Gastroesophageal sphincter (tissue), 4 donors: ENCODE measurements around the gene GJC1. TPM values are rescaled to one million over a fixed set of nuclear protein-coding genes. Genes with fewer than 3 reads are reported as not detected.
A peak's percentile ranks its signal among the peaks of the same experiment; 100 is the strongest.
"Not testable (repeated sequence)": the region's sequence is repeated elsewhere in the genome, so short reads cannot be mapped to it uniquely, and the experiment has no call there.

Source experiments
- ATAC-seq: fragments of 150-250 bp; one replicate; pipeline ENCODE4 v1.9.1; 2016; ENCODE audit warnings: mild to moderate bottlenecking, moderate library complexity
- H3K27ac ChIP-seq, 4 donors: fragments of 200-600 bp; sonication (generic) in 3 of 4; 1 replicate in 3 of 4; 2 replicates in 1 of 4; pipeline ENCODE4 v1.5.1; 2016 to 2019
- H3K27me3 ChIP-seq: fragments of 200-600 bp; sonication (generic); one replicate; pipeline ENCODE4 v1.5.1; 2019
- H3K36me3 ChIP-seq, 2 donors: fragments of 200-600 bp; sonication (generic); one replicate each; pipeline ENCODE4 v1.5.1; 2019; ENCODE audit warnings: control low read depth in 1 of 2
- H3K4me1 ChIP-seq, 3 donors: fragments of 200-600 bp; sonication (generic); 1 replicate in 2 of 3; 2 replicates in 1 of 3; pipeline ENCODE4 v1.5.1; 2016 to 2019; ENCODE audit warnings: control low read depth in 2 of 3
- H3K4me3 ChIP-seq, 2 donors: fragments of 200-600 bp; sonication (generic); one replicate each; pipeline ENCODE4 v1.5.1; 2019; ENCODE audit warnings: mild to moderate bottlenecking in 1 of 2, moderate library complexity in 1 of 2
- H3K9me3 ChIP-seq, 3 donors: fragments of 200-600 bp; sonication (generic); one replicate each; pipeline ENCODE4 v1.5.1; 2017 to 2019; ENCODE audit warnings: control low read depth in 2 of 3
- EP300 ChIP-seq: sonication (generic); formaldehyde crosslinking; IDR thresholded peaks from one replicate; pipeline ENCODE4 v1.6.1; 2017; ENCODE audit warnings: antibody characterized with exemption, mild to moderate bottlenecking
- POLR2A ChIP-seq, 2 donors: fragments of 450-650 bp; IDR thresholded peaks; one replicate each; pipeline ENCODE4 v1.6.1; 2017; ENCODE audit warnings: antibody characterized with exemption in 2 of 2, mild to moderate bottlenecking in 2 of 2, moderate library complexity in 1 of 2
- POLR2AphosphoS5 ChIP-seq: sonication (generic); formaldehyde crosslinking; IDR thresholded peaks from one replicate; pipeline ENCODE4 v1.6.1; 2017; ENCODE audit warnings: antibody characterized with exemption
- WGBS, 2 donors: methylation state at CpG; one replicate each; pipeline ENCODE4 v1.1.5; 2018; ENCODE audit warnings: low coverage in 1 of 2; 5-methylcytosine and 5-hydroxymethylcytosine counted together
- total RNA-seq, 4 donors: library from RNA; depleted of rRNA; stranded (reverse); fragments of >200 nt; gene quantifications; one replicate each; pipeline ENCODE4 v1.1.0, GENCODE V29; 2016
- TF ChIP-seq, protein P1 (sequence below), 4 experiments: fragments of 200-600 bp in 2 of 4; fragments of 450-650 bp in 2 of 4; sonication (generic) in 1 of 4; IDR thresholded peaks; one replicate each; pipeline ENCODE4 v1.5.1; 2017 to 2019; ENCODE audit warnings: antibody characterized with exemption in 4 of 4, mild to moderate bottlenecking in 2 of 4, moderate library complexity in 2 of 4

GJC1 gene
- total RNA-seq, 4 donors from 2014 or later, result 28.2 to 78.3 (median 44.5) TPM

DNA sequence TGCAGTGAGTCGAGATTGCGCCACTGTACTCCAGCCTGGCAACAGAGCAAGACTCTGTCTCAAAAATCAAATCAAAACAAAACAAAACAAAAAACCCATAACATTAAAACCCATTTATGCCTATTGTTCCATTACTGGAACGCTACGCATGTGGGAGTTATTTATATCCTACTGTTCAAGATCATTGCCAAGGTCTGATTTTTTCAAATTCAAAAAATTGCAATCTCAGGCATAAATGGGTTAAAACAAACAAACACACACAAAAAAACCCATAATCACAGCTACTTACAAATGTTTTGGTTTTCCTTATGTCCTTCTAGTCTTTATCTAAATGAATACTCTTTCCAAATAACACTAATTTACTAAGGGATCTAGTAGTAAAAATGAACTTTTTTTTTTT, 17.8 kb downstream of the GJC1 start:
- Histone ChIP-seq H3K4me1 (peaks cover 0 to 36% (median 6%) of the 10 kb centered on the region in 3 donors), H3K9me3 (no peaks in the 10 kb centered on the region), H3K27ac (peak overlapping the region in 3 of 4 donors; percentile 34 to 67 (median 63)), H3K27me3 (no peaks in the 10 kb centered on the region), H3K4me3 (no peak overlapping the region), H3K36me3 (no peaks in the 10 kb centered on the region)
- ATAC-seq, result no peak
- TF ChIP-seq POLR2A (IDR thresholded peaks at IDR 0.05) (no peak), POLR2AphosphoS5 (no peak), EP300 (no peak)
- TF ChIP-seq, protein P1, sequence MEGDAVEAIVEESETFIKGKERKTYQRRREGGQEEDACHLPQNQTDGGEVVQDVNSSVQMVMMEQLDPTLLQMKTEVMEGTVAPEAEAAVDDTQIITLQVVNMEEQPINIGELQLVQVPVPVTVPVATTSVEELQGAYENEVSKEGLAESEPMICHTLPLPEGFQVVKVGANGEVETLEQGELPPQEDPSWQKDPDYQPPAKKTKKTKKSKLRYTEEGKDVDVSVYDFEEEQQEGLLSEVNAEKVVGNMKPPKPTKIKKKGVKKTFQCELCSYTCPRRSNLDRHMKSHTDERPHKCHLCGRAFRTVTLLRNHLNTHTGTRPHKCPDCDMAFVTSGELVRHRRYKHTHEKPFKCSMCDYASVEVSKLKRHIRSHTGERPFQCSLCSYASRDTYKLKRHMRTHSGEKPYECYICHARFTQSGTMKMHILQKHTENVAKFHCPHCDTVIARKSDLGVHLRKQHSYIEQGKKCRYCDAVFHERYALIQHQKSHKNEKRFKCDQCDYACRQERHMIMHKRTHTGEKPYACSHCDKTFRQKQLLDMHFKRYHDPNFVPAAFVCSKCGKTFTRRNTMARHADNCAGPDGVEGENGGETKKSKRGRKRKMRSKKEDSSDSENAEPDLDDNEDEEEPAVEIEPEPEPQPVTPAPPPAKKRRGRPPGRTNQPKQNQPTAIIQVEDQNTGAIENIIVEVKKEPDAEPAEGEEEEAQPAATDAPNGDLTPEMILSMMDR (IDR thresholded peaks at IDR 0.05), result no peak
- 26 to 33% methylated on average over 4 of the region's 4 CpGs for WGBS, 2 donors

DNA sequence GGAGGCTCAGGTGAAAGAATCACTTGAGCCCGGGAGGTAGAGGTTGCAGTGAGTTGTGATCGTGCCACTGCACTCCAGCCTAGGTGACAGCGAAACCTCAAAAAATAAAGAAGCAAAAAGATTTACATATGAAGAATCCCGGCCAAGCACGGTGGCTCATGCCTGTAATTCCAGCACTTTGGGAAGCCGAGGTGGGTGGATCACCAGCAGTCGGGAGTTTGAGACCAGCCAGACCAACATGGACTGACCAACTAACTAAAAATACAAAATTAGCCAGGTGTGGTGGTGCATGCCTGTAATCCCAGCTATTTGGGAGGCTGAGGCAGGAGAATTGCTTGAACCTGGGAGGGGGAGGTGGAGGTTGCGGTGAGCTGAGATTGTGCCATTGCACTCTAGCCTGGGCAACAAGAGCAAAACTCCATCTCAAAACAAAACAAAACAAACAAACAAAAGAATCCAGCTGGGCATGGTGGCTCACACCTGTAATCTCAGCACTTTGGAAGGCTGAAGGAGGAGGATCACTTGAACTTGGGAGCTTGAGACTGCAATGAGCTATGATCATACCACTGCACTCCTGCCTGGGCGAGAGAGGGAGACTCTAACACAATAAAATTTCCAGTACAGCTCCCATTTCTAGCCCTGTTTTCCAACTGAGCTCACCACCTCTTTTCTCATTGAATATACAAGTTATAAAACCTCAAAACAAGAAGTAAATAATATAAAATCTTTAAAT, 21.3 kb downstream of the GJC1 start:
- ATAC-seq, H3K36me3 ChIP-seq, H3K4me3 ChIP-seq, H3K27me3 ChIP-seq, H3K9me3 ChIP-seq: not testable (repeated sequence)
- Histone ChIP-seq H3K27ac (peak overlapping the region in 1 of 4 donors; percentile 25), H3K4me1 (peaks cover 0 to 62% (median 6%) of the 10 kb centered on the region in 3 donors)
- WGBS, 2 donors, result 94 to 100% methylated on average over 3 to 9 of the region's 9 CpGs

DNA sequence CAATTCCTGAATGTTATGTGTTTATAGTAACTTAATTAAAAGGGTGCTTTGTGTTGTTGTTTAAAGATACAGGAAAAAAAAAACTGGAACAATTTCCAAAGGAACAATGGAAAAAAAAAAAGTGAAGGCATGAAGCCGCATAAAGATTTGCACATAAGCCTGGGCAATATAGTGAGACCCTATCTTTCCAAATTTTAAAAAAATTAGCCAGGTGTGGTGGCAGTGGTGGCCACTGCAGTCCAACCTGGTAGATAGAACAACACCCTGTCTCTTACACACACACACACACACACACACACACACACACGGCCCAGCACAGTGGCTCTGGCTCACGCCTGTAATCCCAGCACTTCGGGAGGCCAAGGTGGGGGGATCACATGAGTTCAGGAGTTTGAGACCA, 21.9 kb downstream of the GJC1 start:
- no peak overlapping the region for H3K4me3 ChIP-seq
- no peak for ATAC-seq
- no peaks in the 10 kb centered on the region for H3K9me3 ChIP-seq
- H3K36me3 ChIP-seq, result peaks cover 0 to 10% of the 10 kb centered on the region in 2 donors
- TF ChIP-seq POLR2AphosphoS5, result no peak
- TF ChIP-seq POLR2A (IDR thresholded peaks at IDR 0.05), result no peak
- TF ChIP-seq, protein P1 (IDR thresholded peaks at IDR 0.05), result no peak
- no peak for TF ChIP-seq EP300
- H3K27ac ChIP-seq, result peak overlapping the region in 2 of 4 donors; percentile 35 to 55
- WGBS, 2 donors, result 81 to 100% methylated on average over 1 to 4 of the region's 4 CpGs
- H3K27me3 ChIP-seq, result no peaks in the 10 kb centered on the region
- H3K4me1 ChIP-seq, result peaks cover 3 to 69% (median 10%) of the 10 kb centered on the region in 3 donors

DNA sequence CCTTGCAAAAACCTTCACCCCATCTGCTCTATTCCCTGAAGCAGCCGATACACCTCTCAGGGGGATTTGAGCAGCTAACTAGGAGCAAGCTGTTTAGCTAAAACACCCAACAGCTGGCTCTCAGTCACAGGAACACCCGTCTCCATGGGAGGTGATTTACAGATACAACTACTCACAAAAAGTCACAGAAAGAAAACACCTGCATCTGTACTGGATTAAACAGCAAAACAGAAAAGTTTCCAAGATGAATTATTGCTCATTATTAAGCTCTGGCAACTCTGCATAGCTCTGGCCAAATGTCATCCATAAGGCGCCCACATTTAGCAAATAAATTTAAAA, 22.3 kb downstream of the GJC1 start:
- H3K4me3 ChIP-seq, result no peak overlapping the region
- H3K9me3 ChIP-seq, result no peaks in the 10 kb centered on the region
- no peak for TF ChIP-seq EP300
- no peak for TF ChIP-seq POLR2AphosphoS5
- no peak for TF ChIP-seq POLR2A (IDR thresholded peaks at IDR 0.05)
- TF ChIP-seq, protein P1 (IDR thresholded peaks at IDR 0.05), result no peak
- no peak for ATAC-seq
- peaks cover 0 to 10% of the 10 kb centered on the region in 2 donors for H3K36me3 ChIP-seq
- H3K27me3 ChIP-seq, result no peaks in the 10 kb centered on the region
- WGBS, 2 donors, result 41 to 45% methylated on average over 3 of the region's 3 CpGs
- peak overlapping the region in 2 of 4 donors; percentile 35 to 55 for H3K27ac ChIP-seq
- H3K4me1 ChIP-seq, result peaks cover 6 to 70% (median 10%) of the 10 kb centered on the region in 3 donors

DNA sequence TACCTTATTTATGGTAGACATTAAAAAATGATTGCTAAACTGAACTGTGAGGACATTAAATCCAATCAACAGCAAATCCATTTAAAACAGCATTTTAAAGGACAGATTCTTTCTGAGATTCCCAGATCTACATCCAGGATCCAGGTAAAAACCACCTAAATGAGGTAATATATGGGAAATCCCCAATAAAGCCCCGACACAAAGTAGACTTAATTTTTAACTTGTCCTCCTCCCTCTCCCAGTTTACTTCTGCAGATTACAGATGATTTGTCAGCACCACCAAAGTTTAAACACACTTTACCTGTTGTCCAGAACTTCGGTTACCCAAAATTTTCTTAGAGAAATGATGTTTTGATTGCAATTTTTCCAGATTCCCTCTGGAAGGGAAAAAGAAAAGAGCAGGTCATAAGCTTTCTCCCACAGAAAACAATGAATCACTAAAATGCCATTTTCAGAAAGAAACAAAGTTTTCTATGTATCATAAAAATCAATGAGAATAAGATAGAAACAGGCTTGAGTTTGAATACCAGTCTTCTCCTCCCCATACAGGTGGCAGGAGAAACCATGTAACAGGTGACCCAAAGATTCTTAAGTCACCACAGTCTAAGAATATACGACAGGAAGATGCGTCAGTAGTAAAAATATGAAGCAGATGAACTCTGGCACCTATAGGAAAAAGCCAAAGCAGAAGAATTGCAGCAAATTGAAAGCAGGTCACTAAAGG, 22.8 kb downstream of the GJC1 start:
- ATAC-seq, result no peak
- 44 to 61% methylated on average over 4 of the region's 4 CpGs for WGBS, 2 donors
- Histone ChIP-seq H3K4me1 (peaks cover 8 to 70% (median 16%) of the 10 kb centered on the region in 3 donors), H3K4me3 (no peak overlapping the region), H3K27ac (peak overlapping the region in 2 of 4 donors; percentile 35 to 55), H3K9me3 (no peaks in the 10 kb centered on the region), H3K27me3 (no peaks in the 10 kb centered on the region), H3K36me3 (peaks cover 0 to 10% of the 10 kb centered on the region in 2 donors)
- TF ChIP-seq EP300 (no peak), POLR2AphosphoS5 (no peak), POLR2A (IDR thresholded peaks at IDR 0.05) (no peak)
- TF ChIP-seq, protein P1 (IDR thresholded peaks at IDR 0.05), result no peak
